IMR-90 (cell line): Measurements from ENCODE around the gene EXOC6B. TPM values are rescaled to one million over a fixed set of nuclear protein-coding genes. Genes with fewer than 3 reads are reported as not detected.

Experiments used
- ATAC-seq: fragments of 200-7000 bp; cut with Tn5 transposase; 2 replicates; pipeline ENCODE4 v1.9.1; 2020; ENCODE audit warnings: low read depth, mild to moderate bottlenecking, moderate library complexity
- BruUV-seq: library from RNA; stranded (reverse); fragments of 400-500 nt; replicated peaks from 2 replicates; lab custom pipeline; 2021; lab: Mats Ljungman, UMichigan
- CTCF ChIA-PET: fragments of 300-600 bp; formaldehyde crosslinking; extraction: SDS; loops from one replicate; lab custom pipeline; 2021; ENCODE audit warnings: antibody characterized with exemption; lab: Yijun Ruan, JAX
- POLR2A ChIA-PET: fragments of 300-600 bp; sonication (Branson Sonifier 250); formaldehyde crosslinking; loops from one replicate; lab custom pipeline; 2022; ENCODE audit warnings: antibody characterized with exemption; ENCODE audit not compliant: unreplicated experiment; lab: Charles Lee
- DNase-seq: peaks from one replicate; pipeline ENCODE4 v3.0.0; 2013
- H2AFZ ChIP-seq: replicated peaks from 2 replicates; pipeline ENCODE3; 2013; ENCODE audit warnings: low read length, mild to moderate bottlenecking; ENCODE audit not compliant: poor library complexity
- H2AK5ac ChIP-seq: 2 replicates; pipeline ENCODE4 v1.6.1; 2013; ENCODE audit warnings: low read depth, low read length, inconsistent platforms
- H2AK9ac ChIP-seq: replicated peaks from 2 replicates; pipeline ENCODE3; 2013; ENCODE audit warnings: mild to moderate bottlenecking, low read depth, low read length, moderate library complexity; ENCODE audit not compliant: poor library complexity
- H2BK120ac ChIP-seq: 2 replicates; pipeline ENCODE4 v1.6.1; 2013; ENCODE audit warnings: low read depth, low read length, inconsistent platforms
- H2BK15ac ChIP-seq: 3 replicates; pipeline ENCODE4 v1.6.1; 2013; ENCODE audit warnings: low read depth, low read length, inconsistent platforms
- H2BK20ac ChIP-seq: 2 replicates; pipeline ENCODE4 v1.6.1; 2013; ENCODE audit warnings: low read depth, mild to moderate bottlenecking, inconsistent platforms, low read length, moderate library complexity
- H2BK5ac ChIP-seq: 2 replicates; pipeline ENCODE4 v1.6.1; 2013; ENCODE audit warnings: mild to moderate bottlenecking, low read depth, low read length, inconsistent platforms; ENCODE audit not compliant: poor library complexity, severe bottlenecking
- H3K14ac ChIP-seq: replicated peaks from 2 replicates; pipeline ENCODE4 v1.6.1; 2013; ENCODE audit warnings: low read depth, low read length, inconsistent platforms
- H3K18ac ChIP-seq: 2 replicates; pipeline ENCODE4 v1.6.1; 2013; ENCODE audit warnings: low read depth, low read length, control low read depth
- H3K23ac ChIP-seq: 2 replicates; pipeline ENCODE4 v1.6.1; 2013; ENCODE audit warnings: low read depth, low read length, inconsistent platforms
- H3K27ac ChIP-seq: 2 replicates; pipeline ENCODE4 v1.5.1; 2013; ENCODE audit warnings: mild to moderate bottlenecking, control low read depth, low read length; ENCODE audit not compliant: insufficient read depth
- H3K27me3 ChIP-seq: 2 replicates; pipeline ENCODE4 v1.6.1; 2013; ENCODE audit warnings: low read length; ENCODE audit not compliant: control insufficient read depth, insufficient read depth
- H3K36me3 ChIP-seq: 2 replicates; pipeline ENCODE4 v1.6.1; 2013; ENCODE audit warnings: low read length, mixed read lengths; ENCODE audit not compliant: control insufficient read depth, insufficient read depth
- H3K4ac ChIP-seq: 2 replicates; pipeline ENCODE4 v1.6.1; 2013; ENCODE audit warnings: low read depth, low read length, inconsistent platforms
- H3K4me1 ChIP-seq: 2 replicates; pipeline ENCODE4 v1.6.1; 2013; ENCODE audit warnings: low read length, mixed read lengths; ENCODE audit not compliant: control insufficient read depth, insufficient read depth
- H3K4me2 ChIP-seq: 2 replicates; pipeline ENCODE4 v1.6.1; 2013; ENCODE audit warnings: low read depth, mild to moderate bottlenecking, control low read depth, low read length, moderate library complexity
- H3K4me3 ChIP-seq: 2 replicates; pipeline ENCODE4 v1.5.1; 2013; ENCODE audit warnings: low read depth, mild to moderate bottlenecking, control low read depth, low read length, moderate library complexity; ENCODE audit not compliant: insufficient read depth
- H3K56ac ChIP-seq: 2 replicates; pipeline ENCODE4 v1.6.1; 2013; ENCODE audit warnings: low read length, inconsistent platforms; ENCODE audit not compliant: insufficient read depth; ENCODE audit errors: extremely low read depth
- H3K79me1 ChIP-seq, 2 experiments: 2 replicates each; pipeline ENCODE4 v1.6.1; 2013; ENCODE audit warnings: low read length in 2 of 2, inconsistent platforms in 1 of 2, low read depth in 1 of 2
- H3K9ac ChIP-seq: 2 replicates; pipeline ENCODE4 v1.6.1; 2013; ENCODE audit warnings: low read depth, low read length, control low read depth
- H3K9me1 ChIP-seq: 2 replicates; pipeline ENCODE4 v1.6.1; 2013; ENCODE audit warnings: low read length, inconsistent platforms; ENCODE audit not compliant: insufficient read depth
- H3K9me3 ChIP-seq: 2 replicates; pipeline ENCODE4 v1.6.1; 2013; ENCODE audit warnings: low read length; ENCODE audit not compliant: control insufficient read depth, insufficient read depth
- H4K20me1 ChIP-seq: 2 replicates; pipeline ENCODE4 v1.6.1; 2013; ENCODE audit warnings: low read length, inconsistent platforms; ENCODE audit not compliant: insufficient read depth
- H4K5ac ChIP-seq: 2 replicates; pipeline ENCODE4 v1.6.1; 2013; ENCODE audit warnings: mild to moderate bottlenecking, low read depth, low read length, control low read depth
- H4K8ac ChIP-seq, 2 experiments: 2 replicates each; pipeline ENCODE4 v1.6.1; 2013; ENCODE audit warnings: low read depth in 2 of 2, low read length in 2 of 2, control low read depth in 1 of 2, inconsistent platforms in 1 of 2
- H4K91ac ChIP-seq: 2 replicates; pipeline ENCODE4 v1.6.1; 2013; ENCODE audit warnings: low read depth, low read length, inconsistent platforms; ENCODE audit not compliant: insufficient read depth
- BHLHE40 ChIP-seq: fragments of 150-350 bp; IDR thresholded peaks from 2 replicates; pipeline ENCODE4 v1.6.1; 2016; ENCODE audit warnings: mild to moderate bottlenecking, low read depth, low read length
- CEBPB ChIP-seq: IDR thresholded peaks from 2 replicates; pipeline ENCODE4 v1.6.1; 2012; ENCODE audit warnings: low read depth, low read length, improper control_type of control experiment
- ELK1 ChIP-seq: fragments of 150-350 bp; IDR thresholded peaks from 2 replicates; pipeline ENCODE4 v1.6.1; 2016; ENCODE audit warnings: low read depth, mild to moderate bottlenecking, low read length, moderate library complexity, borderline replicate concordance
- NFE2L2 ChIP-seq: fragments of 150-350 bp; IDR thresholded peaks from 2 replicates; pipeline ENCODE4 v1.6.1; 2016; ENCODE audit warnings: low read depth, mild to moderate bottlenecking, low read length
- RAD21 ChIP-seq: IDR thresholded peaks from 2 replicates; pipeline ENCODE4 v1.6.1; 2012; ENCODE audit warnings: low read length, improper control_type of control experiment
- USF2 ChIP-seq: fragments of 150-350 bp; IDR thresholded peaks from 2 replicates; pipeline ENCODE4 v1.6.1; 2017; ENCODE audit warnings: mild to moderate bottlenecking, antibody characterized with exemption, low read length, low read depth
- WGBS, 2 experiments: methylation state at CpG; one replicate each; pipeline versions ENCODE4 v1.1.5 to v1.1.7; 2013; ENCODE audit warnings: missing lambda C conversion rate in 2 of 2; ENCODE audit not compliant: insufficient read length in 1 of 2; ENCODE audit errors: extremely low coverage in 2 of 2; 5-methylcytosine and 5-hydroxymethylcytosine counted together
- dilution Hi-C: fragments of 300-500 bp; cut with HindIII; formaldehyde crosslinking; loops from one replicate; pipeline ENCODE4 v1.14.3; 2018; ENCODE audit warnings: low sequenced_read_pairs; ENCODE audit not compliant: unreplicated experiment
- in situ Hi-C: fragments of 300-500 bp; cut with MboI; formaldehyde crosslinking; loops from 3 replicates; pipeline ENCODE4 v1.14.3; 2019; ENCODE audit warnings: low sequenced_read_pairs, inconsistent platforms, mixed read lengths
- intact Hi-C: fragments of 100-400 bp; cut with micrococcal nuclease; formaldehyde crosslinking; loops from 2 replicates; pipeline ENCODE4 v1.10.0; 2022
- polyA plus RNA-seq, 3 experiments: library from polyadenylated mRNA; depleted of rRNA; stranded (reverse); fragments of >200 nt; gene quantifications; 2 replicates each; pipeline ENCODE4 v1.2.3, GENCODE V29; 2012; ENCODE audit warnings: low replicate concordance in 1 of 3
- total RNA-seq: library from RNA; depleted of rRNA; stranded (reverse); fragments of >200 nt; gene quantifications from 2 replicates; pipeline ENCODE4 v1.2.3, GENCODE V29; 2012

The EXOC6B gene
- total and polyA plus RNA-seq, 2 of the 4 experiments (the other 2 are of a cell fraction), result 10.2 to 29.4 TPM

- no peak overlapping the region for H4K91ac ChIP-seq
- H3K27ac ChIP-seq, result no peak overlapping the region
- no peaks in the 10 kb centered on the region for H3K9me3 ChIP-seq
- ChIA-PET CTCF (interaction anchor here (0.6 to 2.1 kb wide), 2 partner anchors 168 to 597 kb away, joined by 5 to 6 read pairs; no protein-coding TSS in a partner anchor), POLR2A (no interaction called here)
- no peak overlapping the region for H2BK5ac ChIP-seq
- in situ Hi-C loops, result loop anchor here (10.0 to 25.0 kb wide), 4 partner anchors 163 to 1210 kb away; no protein-coding TSS in a partner anchor
- no peak overlapping the region for H2BK15ac ChIP-seq
- no peaks in the 10 kb centered on the region; the same call in 1 of the 2 replicates for H4K20me1 ChIP-seq
- TF ChIP-seq ELK1, result no peak
- peak; percentile 64 for TF ChIP-seq CEBPB
- no peak for TF ChIP-seq USF2
- no peak for TF ChIP-seq NFE2L2
- TF ChIP-seq RAD21, result no peak
- no peak for TF ChIP-seq BHLHE40
- H3K4me3 ChIP-seq, result no peak overlapping the region
- no TSS peak for BruUV-seq
- no peak for DNase-seq
- H2BK20ac ChIP-seq, result no peak overlapping the region
- intact Hi-C loops, result loop anchor here (5.0 to 10.0 kb wide), 5 partner anchors 393 to 1135 kb away; no protein-coding TSS in a partner anchor
- H3K9ac ChIP-seq, result no peak overlapping the region
- no CpG with 5 or more reads among the region's 1 CpG for WGBS, 2 experiments
- no peak for ATAC-seq
- no peaks in the 10 kb centered on the region for H3K27me3 ChIP-seq
- H3K36me3 ChIP-seq, result no peaks in the 10 kb centered on the region
- H3K56ac ChIP-seq, result no peak overlapping the region
- no peak overlapping the region for H2AFZ ChIP-seq
- no peaks in the 10 kb centered on the region for H3K9me1 ChIP-seq
- no peak overlapping the region for H3K14ac ChIP-seq
- H2AK9ac ChIP-seq, result no peak overlapping the region
- H2AK5ac ChIP-seq, result no peak overlapping the region
- no peak overlapping the region for H2BK120ac ChIP-seq
- dilution Hi-C loops, result no loop called here
- H3K18ac ChIP-seq, result no peak overlapping the region
- no peak overlapping the region for H3K4me2 ChIP-seq
- no peaks in the 10 kb centered on the region for H3K4me1 ChIP-seq
- no peak overlapping the region for H4K5ac ChIP-seq
- no peak overlapping the region for H3K23ac ChIP-seq
- H3K4ac ChIP-seq, result no peak overlapping the region
- 0 out of 4 replicates have a peak, but pooled peaks cover 4% of the 10 kb centered on the region in 2 experiments for H3K79me1 ChIP-seq
- H4K8ac ChIP-seq, result no peak overlapping the region
Observed at GRCh38 chr2:72747344-72747743, 78.5 kb downstream of the EXOC6B start.
